Kidney capillary endothelial cell (primary cell): Measurements from ENCODE around the gene CCNQ.

Experiments
- DNase-seq: peaks from one replicate; pipeline ENCODE4 v3.0.0-alpha.2; 2018; ENCODE audit warnings: low spot score

CCNQ gene

GRCh38 chrX:153637121-153638040, 38.4 kb upstream of the CCNQ start:
- DNase-seq = no peak

- no peak for DNase-seq
Measured at GRCh38 chrX:153636716-153637115, 37.8 kb upstream of the CCNQ start.

GRCh38 chrX:153635788-153636668, 37.1 kb upstream of the CCNQ start:
- no peak for DNase-seq

- DNase-seq = no peak
Measured at GRCh38 chrX:153635388-153635787, 36.4 kb upstream of the CCNQ start.

- DNase-seq = no peak
Measured at GRCh38 chrX:153634832-153635231, 35.9 kb upstream of the CCNQ start.

- no peak for DNase-seq
Measured at GRCh38 chrX:153634236-153634635, 35.3 kb upstream of the CCNQ start.

- no peak for DNase-seq
Measured at GRCh38 chrX:153633607-153634180, 34.8 kb upstream of the CCNQ start.

- no peak for DNase-seq
Measured at GRCh38 chrX:153633048-153633447, 34.1 kb upstream of the CCNQ start.

GRCh38 chrX:153632595-153632946, 33.6 kb upstream of the CCNQ start:
- DNase-seq = no peak

- no peak for DNase-seq
Measured at GRCh38 chrX:153631907-153632594, 33.1 kb upstream of the CCNQ start.

GRCh38 chrX:153631346-153631745, 32.4 kb upstream of the CCNQ start:
- no peak for DNase-seq

- DNase-seq = no peak
Measured at GRCh38 chrX:153628665-153629064, 29.7 kb upstream of the CCNQ start.

- DNase-seq = no peak
Measured at GRCh38 chrX:153628129-153628528, 29.2 kb upstream of the CCNQ start.

GRCh38 chrX:153627675-153628111, 28.8 kb upstream of the CCNQ start:
- DNase-seq = no peak

GRCh38 chrX:153626863-153627674, 28.1 kb upstream of the CCNQ start:
- no peak for DNase-seq

GRCh38 chrX:153626025-153626633, 27.2 kb upstream of the CCNQ start:
- no peak for DNase-seq

- no peak for DNase-seq
Measured at GRCh38 chrX:153625271-153626024, 26.5 kb upstream of the CCNQ start.

- DNase-seq = no peak
Measured at GRCh38 chrX:153624196-153625091, 25.5 kb upstream of the CCNQ start.
